NCI-H128 (cell line): ENCODE results near the gene ZBTB2.

ENCODE experiments used
- DNase-seq: peaks from one replicate; lab custom pipeline; 2025; ENCODE audit not compliant: unreplicated experiment; lab: John Stamatoyannopoulos, UW

Gene ZBTB2, protein sequence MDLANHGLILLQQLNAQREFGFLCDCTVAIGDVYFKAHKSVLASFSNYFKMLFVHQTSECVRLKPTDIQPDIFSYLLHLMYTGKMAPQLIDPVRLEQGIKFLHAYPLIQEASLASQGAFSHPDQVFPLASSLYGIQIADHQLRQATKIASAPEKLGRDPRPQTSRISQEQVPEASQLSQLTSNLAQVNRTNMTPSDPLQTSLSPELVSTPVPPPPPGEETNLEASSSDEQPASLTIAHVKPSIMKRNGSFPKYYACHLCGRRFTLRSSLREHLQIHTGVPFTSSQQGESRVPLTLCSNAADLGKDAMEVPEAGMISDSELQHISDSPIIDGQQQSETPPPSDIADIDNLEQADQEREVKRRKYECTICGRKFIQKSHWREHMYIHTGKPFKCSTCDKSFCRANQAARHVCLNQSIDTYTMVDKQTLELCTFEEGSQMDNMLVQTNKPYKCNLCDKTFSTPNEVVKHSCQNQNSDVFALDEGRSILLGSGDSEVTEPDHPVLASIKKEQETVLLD

DNA sequence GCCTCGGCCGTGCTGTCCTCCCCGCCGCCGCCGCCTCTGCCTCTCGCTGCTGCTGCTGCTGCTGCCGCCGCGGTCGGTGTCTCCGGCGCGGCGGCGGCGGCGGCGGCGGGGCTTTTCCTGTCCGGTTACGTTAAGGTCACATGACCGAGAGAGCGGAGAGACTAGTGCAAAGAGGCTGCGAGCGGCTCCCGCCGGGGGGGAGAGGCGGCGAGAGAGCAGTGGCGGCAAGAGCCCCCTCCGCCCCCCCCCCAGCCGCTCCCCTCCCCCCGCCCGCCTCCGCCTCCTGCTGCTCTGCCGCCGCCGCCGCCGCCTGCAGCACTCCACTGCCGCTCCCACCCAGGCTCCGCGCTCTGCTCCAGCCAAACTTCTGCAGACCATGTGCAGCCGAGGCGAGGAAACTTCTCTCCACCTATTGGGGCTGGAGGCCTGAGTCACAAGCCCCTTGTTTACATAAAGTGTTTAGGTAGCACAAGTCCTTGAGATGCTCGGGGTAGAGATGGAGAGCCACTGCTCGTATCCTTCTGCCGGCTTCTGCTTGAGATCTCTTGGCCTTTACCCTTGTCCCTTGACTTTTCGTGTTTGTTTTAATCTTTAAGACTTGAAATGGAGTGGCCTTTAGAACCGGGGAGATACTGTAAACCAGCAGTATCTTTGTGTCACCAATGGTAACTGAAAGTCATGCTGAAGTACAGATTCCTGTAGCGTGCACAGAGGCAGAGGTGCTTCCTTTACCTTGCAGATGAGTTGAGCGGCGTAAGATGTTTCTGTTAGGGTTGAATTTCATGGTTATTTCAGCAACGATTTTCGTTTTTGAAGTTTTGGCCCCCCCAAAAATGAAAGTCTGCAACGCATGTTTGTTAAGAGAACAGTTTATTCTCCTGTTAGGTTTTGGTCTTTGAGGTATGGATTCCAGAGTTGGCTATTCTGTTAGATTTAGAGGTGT, at the start of gene ZBTB2:
Gene ZBTB2 (minus strand): TSS at position 89 of the 943 bp plus-strand sequence. CDS start 17,922 bp downstream, outside the sequence.
- peak; percentile 45 for DNase-seq

DNA sequence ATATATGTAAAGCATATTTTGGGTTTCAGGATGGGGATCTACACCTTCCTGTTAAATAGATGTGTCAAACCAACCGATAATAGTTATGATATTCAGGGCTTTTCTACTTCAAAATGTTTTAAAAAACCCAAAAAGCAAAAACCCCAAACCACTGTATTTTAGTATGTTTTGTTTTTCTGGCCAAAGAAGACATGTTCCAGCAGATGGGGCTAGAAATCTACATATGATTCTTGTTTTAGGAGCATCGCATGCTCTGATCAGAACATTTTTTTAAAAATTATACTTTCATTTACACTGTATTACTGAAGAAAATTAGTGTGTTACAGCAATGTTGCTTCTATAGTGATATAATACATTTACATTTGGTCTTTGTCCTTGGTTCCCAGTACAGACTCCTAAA, 49.6 kb upstream of the ZBTB2 start:
- no peak for DNase-seq

DNA sequence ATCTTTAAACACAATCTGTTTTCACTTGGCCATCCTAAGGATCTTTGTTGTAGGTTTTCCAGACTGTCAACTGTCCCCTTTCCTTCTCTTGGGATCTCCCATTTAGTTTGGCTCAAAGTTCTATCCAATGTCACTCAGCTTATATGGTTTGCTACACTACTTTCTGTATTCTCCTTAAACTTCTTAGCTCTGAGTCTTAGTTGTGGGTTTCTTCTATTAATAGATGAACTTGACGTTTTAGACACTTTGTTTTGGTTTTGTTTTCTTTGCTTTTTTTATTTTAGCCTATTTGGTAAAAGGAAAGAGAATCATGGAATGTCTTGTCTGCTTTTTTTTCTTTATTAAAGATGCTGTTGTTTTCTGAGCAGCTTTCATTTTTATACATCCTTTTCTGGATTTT, 49.1 kb upstream of the ZBTB2 start:
- no peak for DNase-seq

DNA sequence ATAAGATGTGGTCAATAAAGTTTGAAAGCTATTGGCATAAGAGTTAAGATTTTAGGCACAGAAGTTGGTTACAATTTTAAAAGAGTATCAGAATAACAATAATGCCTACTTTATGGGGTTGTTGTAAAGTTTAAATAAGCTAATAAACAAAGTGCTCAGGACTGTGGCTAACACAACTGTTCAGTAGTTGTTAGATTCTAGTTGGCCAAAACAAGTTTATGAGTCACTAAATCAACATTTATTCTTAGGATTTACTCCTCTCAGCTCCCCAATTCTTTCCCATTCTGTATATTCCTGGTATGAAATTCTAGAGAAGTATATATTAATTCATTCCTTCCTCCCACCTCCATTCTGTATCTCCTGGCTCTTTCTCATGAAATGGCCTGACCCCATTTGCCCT, 46.0 kb upstream of the ZBTB2 start:
- no peak for DNase-seq

DNA sequence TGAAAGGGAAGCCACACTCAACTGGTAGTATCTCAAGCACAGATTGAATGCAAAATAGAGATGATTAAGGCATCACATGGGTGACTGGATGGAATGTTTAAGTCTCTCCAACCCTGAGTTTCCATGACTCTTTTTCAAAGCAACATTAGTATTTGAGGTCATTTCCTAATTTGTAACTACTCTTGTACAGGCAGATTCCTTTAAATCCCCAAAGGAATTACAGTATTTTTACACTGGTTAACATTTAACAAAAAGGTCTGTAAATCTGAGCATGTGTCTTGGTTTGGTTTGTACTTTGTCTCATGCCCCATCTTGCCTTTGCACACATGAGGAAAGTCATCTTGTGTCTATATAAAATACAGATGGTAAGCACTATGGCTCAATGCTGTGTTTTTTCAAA, 45.4 kb upstream of the ZBTB2 start:
- DNase-seq = no peak

DNA sequence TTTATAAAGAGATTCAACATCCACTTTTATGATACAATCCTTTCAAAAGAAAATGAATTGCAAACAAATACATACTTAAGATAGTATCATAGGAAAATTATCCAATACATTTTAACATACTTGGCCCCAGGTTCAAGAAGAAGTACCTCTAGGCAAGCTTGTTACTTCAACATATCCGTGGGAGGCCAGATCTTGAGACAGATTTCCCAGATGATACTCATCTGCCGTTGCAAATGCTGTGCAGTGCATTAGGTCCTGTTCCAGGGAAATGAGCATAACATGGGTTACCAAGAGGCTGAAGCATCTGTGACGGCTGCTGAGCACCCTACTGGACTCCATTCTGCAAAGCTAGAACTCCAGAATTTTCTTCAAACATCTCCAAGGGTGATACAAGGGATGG, 44.9 kb upstream of the ZBTB2 start:
- DNase-seq = no peak

DNA sequence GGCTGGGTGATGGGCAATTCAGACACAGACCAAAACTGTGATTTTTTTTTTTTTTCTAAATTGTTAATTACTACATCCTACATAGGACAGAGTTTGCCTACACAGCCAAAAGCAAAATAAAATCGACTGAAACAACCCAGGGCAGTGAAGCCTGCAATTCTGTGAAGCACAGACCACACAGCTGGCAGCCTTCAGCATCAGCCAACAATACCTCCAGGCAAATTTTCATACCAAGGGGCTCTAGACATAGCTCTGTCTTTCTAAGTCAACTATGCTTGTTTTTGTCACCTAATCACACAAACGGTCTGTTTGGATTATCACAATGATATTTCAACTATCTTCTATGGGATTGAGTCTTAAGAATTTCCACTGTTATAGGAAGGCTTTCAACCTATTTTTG, 43.0 kb upstream of the ZBTB2 start:
- no peak for DNase-seq

DNA sequence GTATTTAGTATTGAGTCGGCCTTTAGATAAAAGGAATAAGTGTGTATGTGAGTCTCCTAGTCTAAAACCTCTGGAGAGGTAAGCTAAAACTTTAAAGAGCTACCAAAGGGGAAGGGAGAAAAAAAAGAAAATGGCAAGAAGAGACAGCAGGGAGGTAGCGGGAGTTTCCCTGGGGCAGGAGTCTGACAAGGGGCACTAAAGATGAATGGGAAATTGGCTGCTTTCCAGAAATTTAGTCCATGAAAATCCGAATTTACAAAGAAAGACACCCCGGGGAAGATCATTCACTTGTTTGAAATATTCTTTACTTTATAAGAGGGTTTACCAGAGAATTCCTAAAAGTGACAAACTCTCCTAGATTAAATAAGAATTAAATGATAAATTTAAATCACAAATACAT, 41.3 kb upstream of the ZBTB2 start:
- DNase-seq = no peak

DNA sequence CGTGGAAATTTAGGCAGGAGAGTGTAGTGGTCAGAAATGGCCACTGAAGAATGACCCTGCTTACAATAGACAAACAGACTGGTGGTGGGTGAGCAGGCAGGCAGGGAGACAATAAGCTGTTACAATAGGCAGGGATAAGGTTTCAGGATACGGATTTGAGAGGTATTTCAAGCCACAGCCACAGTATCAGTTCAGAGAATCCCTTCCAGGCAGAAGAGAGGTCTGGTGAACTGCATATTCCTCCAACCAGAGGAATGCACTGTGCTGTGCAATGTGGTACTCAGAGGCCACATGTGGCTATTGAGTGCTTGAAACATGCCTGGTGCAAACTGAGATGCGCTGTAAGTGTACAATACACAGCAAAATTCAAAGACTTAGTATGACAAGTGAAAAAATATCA, 40.0 kb upstream of the ZBTB2 start:
- DNase-seq = no peak

DNA sequence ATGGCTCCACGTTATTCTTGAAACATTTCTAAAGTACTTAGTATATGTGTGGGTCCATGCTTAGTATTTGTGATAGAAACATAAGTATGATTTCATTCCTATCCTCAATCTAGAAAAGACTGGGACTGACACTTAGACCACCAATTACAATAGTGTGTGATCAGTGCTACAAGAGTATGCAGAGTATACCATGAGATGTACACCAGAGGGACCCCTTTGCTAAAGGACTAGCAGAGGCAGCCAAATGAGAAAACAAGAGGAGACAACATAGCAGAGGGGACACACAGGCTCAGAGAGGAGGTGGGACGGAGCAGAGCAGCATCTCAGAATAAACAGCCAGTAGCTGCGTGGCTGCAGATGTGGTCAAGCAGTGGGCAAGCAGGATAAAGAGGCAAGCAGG, 39.5 kb upstream of the ZBTB2 start:
- DNase-seq = no peak

DNA sequence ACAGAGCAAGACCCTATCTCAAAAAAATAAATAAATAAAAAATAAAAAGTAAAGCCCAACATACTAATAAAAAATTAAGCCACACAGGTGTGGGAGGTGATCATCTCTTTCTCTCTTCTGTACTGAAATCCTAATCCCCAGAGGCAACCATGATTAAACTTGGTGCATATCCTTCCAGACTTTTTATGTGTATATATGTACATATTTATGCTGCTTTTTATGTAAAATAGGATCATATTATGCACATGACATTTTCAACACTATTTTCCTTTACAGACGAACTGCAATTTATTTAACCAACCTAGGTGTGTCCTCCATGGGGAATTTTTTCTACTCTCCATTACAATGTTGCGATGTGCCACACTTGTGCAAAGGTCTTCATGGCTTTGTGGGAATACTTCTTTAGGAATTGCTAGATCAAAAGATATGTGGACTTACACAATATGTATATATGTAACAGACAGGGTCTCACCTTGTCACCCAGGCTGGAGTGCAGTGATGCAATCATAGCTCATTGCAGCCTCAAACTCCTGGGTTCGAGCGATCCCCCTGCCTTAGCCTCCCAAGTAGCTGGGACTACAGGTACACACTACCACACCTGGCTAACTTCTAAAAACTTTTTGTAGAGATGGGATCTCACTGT, 36.9 kb upstream of the ZBTB2 start:
- DNase-seq = no peak

DNA sequence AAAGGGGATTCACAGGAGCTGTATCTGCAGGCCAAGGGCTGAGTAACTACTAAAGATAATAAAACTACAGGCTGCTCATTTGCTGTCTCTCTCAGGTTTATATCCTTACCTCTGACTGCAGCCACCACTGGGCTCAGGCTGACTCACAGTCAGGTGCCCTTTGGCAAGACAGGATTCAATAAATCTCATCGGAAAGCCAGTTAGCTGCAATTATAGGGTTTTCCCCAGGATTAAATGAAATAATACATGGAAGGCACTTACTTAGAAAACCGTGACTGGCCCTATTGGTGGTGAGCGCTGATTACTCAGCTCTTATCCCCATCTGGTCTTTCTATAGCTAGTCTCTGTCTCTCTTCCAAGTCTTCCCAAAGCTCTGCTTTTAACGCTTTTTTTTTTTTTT, 34.2 kb upstream of the ZBTB2 start:
- DNase-seq = no peak

DNA sequence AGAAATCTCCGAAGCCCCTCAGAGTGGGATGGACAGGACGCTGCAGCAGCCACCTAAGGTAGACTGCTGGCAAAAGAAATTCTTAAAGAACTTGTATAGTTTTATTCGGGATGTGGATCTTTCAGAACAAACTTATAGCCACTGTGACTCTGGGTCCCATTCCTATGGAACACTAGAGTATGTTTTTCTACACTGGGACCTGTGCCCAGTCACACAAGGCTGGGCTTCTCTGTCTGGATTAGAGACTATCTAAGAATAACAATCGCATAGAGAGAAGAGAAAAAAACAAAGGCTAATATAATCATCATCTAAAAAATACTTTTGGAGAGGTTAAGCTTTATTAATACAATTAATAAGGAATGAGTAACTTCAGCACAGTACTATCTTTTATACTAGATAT, 31.6 kb upstream of the ZBTB2 start:
- no peak for DNase-seq

DNA sequence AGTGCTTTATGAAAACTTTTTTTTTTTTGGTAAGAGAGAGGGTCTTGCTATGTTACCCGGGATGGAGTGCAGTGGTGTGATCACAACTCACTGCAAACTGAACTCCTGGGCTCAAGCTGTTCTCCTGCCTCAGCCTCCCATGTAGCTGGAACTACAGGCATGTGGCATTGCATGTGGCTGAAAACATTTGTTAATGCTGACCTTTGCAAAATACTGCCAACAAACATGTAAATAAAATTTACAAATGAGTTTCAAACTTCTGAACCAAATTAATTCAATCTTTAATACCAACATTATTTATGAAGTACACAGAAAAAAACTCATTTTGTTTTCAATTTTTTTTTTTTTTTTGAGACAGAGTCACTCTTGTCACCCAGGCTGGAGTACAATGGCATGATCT, 26.1 kb upstream of the ZBTB2 start:
- DNase-seq = no peak

DNA sequence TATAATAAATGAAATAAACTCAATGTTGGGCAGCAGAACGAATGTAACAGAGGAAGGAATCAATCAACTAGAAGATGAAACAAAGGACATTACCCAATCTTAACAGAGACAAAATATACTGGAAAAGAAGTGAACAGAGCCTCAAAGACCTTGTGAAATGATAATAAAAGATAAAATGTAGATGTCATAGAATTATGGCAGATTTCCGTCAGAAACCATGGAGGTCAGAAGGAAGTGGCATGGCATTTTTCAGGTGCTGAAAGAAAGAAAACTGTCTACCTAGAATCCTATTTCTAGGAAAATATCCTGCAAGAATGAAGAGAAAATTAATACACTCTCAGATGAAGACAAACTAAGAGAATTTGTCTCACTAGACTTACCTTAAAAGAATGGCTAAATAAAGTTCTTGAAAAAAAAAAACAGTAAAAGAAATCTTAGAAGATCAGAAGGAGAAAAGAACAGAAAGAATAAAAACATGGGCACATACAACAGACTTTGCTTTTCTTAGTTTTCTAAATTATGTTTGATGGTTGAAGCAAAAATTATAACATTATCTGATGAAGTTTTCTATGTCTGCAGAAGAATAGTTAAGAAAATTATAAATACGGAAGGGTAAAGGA, 23.4 kb upstream of the ZBTB2 start:
- DNase-seq = no peak

DNA sequence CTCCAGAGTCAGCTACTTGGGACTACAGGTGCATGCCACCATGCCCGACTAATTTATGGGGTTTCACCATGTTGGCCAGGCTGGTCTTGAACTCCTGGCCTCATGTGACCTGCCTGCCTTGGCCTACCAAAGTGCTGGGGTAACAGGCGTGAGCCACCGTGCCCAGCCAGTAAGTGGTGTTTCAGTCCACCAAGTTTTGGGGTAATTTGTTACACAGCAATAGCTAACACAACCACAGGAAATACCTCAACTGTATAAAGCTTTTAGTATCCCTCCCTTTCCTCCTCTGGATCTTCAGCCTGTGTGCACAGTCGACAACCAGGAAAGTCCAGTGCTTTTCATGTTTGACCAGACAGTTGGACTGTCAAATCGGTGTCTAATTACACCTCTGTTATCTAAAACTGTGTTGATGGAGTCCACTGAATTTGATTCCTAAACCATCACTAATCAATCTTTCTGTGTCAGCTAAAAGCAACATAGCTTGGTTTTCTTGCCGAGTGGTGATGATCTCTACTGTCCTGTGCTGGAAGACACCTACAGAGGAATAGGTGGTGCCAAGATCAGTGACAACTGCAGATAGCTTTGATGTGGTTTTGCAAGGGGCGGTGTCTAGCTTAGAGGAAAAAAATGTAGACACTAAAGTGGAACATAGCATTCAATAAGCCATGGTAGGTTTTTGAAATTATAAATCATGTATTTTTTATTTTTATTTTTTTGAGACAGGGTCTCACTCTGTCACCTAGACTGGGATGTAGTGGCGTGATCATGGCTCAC, 22.2 kb upstream of the ZBTB2 start:
- no peak for DNase-seq

DNA sequence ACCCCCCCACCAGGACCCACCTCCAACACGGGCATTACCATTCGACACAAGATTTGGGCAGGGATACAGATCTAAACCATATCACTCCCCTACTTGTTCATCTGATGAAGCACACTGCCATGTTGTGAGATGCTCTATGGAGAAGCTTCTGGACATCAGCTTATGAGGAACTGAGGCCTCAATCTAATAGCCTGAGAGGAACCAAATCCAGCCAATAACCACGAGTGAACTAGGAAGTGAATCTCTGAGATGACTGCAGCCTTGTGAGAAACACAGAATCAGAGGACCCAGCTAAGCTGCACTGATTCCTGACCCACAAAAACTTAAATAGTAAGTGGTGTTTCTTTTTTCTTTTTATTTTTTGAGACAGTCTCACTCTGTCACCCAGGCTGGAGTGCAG, 21.6 kb upstream of the ZBTB2 start:
- DNase-seq = no peak

DNA sequence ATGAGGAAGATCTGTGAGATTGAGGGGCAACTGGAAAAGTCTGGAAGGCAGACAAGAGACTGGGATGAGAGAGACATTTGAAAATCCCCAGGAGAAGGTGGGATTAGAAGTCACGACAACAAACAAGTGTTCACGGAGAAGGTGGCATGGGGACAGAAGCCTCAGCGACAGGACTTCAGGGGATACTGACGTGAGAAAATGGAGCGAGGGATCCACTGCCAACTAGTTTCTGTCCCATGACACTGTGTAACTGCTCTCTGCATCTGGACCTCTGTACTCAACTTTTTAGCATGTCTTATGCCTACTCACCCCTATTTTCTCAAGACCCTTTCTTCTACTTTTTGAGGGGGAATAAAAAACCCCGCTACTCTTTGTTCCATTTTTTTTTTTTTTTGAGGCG, 18.3 kb upstream of the ZBTB2 start:
- no peak for DNase-seq

DNA sequence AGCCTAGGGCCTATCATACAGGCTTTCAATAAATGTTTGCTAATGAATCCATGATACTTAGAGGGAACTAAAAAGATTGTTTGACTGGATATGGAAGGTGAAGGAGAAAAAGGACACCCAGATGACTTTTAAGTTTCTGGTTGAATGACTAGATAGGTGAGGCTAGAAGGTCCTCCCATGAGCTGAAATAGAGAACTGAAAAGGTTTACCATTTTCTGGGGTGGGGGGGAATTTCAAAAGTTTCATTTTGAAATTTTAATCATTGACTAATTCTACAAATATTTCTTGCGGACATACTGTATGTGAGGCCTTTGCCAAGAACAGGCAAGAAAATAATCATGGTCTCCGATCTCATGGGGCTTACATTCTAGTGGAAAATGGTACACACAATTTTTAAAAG, 17.9 kb upstream of the ZBTB2 start:
- DNase-seq = no peak

DNA sequence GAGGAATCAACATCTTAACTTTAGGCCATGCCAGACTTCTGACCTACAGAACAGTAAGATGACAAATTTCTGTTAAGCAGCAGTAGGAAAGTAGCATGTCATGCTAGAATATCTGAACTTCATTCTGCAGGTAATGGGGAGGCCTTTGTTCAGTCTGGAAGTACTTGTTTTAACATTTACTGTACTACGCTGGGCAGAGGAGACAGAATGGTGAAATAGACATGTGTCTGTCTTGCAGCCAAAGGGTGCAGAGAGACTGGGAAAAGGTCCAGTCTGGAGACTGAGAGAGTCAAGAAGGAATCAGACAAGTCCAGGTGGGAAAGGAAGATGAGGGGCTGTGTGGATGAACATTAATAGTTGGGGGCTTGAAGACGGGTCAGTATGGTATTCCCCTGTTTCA, 17.5 kb upstream of the ZBTB2 start:
- no peak for DNase-seq
